Testis (tissue), 2 donors: ENCODE measurements around the gene OR2D2.

ENCODE experiments used
- POLR2A ChIP-seq: fragments of 450-650 bp; IDR thresholded peaks from one replicate; pipeline ENCODE4 v1.6.1; 2017; ENCODE audit warnings: antibody characterized with exemption, mild to moderate bottlenecking, moderate library complexity
- TF ChIP-seq, protein P1 (sequence below), 3 experiments: fragments of 450-650 bp in 2 of 3; fragments of 200-600 bp in 1 of 3; sonication (generic) in 1 of 3; IDR thresholded peaks; one replicate each; pipeline ENCODE4 v1.5.1; 2016 to 2019; ENCODE audit warnings: antibody characterized with exemption in 3 of 3, mild to moderate bottlenecking in 2 of 3, moderate library complexity in 1 of 3

DNA sequence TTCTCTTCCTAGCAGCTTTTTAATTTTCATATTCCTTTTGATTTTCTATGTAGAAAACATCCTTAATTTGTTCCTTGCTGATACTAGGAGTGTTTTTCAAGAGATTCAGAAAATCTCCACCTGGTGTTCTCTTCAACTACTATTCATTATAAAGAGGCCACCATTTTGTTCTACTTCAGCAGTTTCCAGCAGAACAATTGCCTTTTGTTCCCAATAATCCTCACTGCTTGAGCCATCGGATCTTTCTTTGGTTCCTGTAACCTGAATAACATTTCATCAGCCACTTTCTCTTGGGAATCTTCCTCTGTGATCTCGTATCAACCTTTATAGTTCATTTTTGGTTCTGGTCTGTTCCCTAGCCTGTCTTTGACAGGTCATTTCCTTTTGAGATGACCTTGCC, 48.6 kb downstream of the OR2D2 start:
- TF ChIP-seq, protein P1, sequence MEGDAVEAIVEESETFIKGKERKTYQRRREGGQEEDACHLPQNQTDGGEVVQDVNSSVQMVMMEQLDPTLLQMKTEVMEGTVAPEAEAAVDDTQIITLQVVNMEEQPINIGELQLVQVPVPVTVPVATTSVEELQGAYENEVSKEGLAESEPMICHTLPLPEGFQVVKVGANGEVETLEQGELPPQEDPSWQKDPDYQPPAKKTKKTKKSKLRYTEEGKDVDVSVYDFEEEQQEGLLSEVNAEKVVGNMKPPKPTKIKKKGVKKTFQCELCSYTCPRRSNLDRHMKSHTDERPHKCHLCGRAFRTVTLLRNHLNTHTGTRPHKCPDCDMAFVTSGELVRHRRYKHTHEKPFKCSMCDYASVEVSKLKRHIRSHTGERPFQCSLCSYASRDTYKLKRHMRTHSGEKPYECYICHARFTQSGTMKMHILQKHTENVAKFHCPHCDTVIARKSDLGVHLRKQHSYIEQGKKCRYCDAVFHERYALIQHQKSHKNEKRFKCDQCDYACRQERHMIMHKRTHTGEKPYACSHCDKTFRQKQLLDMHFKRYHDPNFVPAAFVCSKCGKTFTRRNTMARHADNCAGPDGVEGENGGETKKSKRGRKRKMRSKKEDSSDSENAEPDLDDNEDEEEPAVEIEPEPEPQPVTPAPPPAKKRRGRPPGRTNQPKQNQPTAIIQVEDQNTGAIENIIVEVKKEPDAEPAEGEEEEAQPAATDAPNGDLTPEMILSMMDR (IDR thresholded peaks at IDR 0.05) = no peak
- TF ChIP-seq POLR2A = no peak
